T-helper 1 cell treated with Interleukin-12 subunit alpha and Interleukin-12 subunit beta and Interleukin-4 antibody, amounts not matched to agents 30 μg/mL and 1 μg/mL, for 36 hours (primary cell): Measurements from ENCODE around the gene CPNE7.
"Not testable (repeated sequence)": the region's sequence is repeated elsewhere in the genome, so short reads cannot be mapped to it uniquely, and the experiment has no call there.

Experiments
- H3K27ac Mint-ChIP-seq: one replicate; pipeline ENCODE4 v1.8.0; 2021; ENCODE audit warnings: mild to moderate bottlenecking, mixed read lengths
- H3K27me3 Mint-ChIP-seq: one replicate; pipeline ENCODE4 v1.8.0; 2021; ENCODE audit warnings: low read depth, mixed read lengths
- H3K36me3 Mint-ChIP-seq: one replicate; pipeline ENCODE4 v1.8.0; 2021; ENCODE audit warnings: low read depth, mixed read lengths
- H3K4me1 Mint-ChIP-seq: one replicate; pipeline ENCODE4 v1.8.0; 2021; ENCODE audit warnings: low read depth, mixed read lengths
- H3K4me3 Mint-ChIP-seq: one replicate; pipeline ENCODE4 v1.8.0; 2021; ENCODE audit warnings: mild to moderate bottlenecking, moderate library complexity, mixed read lengths
- H3K9me3 Mint-ChIP-seq: one replicate; pipeline ENCODE4 v1.8.0; 2021; ENCODE audit warnings: mixed read lengths

Gene CPNE7

DNA sequence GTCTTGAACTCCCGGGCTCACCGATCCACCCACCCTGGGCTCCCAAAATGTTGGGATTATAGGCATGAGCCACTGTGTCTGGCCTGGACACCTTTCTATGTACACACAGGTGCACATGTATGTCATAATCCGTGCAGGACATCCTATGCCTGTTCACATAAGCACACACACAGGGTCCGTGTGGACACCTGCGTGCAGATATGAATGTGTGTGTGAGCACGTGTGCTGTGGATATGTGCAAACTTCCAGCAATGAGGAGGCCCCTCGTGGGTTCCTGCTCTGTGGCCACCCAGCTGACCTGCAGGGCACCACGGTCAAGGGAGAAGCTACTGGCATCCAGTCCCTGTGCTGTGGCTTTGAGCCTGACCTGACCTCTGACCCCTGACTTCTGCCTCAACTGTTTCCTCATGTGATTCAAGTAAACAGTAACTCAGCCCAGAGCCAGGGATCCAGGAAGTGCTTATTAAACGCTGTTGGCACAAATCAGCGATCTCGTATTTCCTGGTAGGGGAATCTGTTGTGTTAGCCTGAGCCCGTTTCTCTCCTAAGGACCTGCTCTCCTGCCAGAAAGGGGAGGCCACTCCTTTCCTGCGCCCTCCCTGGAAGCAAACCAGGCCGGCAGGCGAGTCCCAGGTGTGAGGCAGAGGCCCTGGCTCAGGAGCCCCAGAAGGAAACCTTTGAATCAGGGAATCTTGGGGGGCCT lies 6.5 kb downstream of the CPNE7 start:
- Mint-ChIP-seq H3K4me3 (no peak overlapping the region), H3K27ac (no peak overlapping the region), H3K9me3 (no peaks in the 10 kb centered on the region), H3K36me3 (no peaks in the 10 kb centered on the region), H3K4me1 (no peaks in the 10 kb centered on the region), H3K27me3 (peaks cover 7% of the 10 kb centered on the region)

DNA sequence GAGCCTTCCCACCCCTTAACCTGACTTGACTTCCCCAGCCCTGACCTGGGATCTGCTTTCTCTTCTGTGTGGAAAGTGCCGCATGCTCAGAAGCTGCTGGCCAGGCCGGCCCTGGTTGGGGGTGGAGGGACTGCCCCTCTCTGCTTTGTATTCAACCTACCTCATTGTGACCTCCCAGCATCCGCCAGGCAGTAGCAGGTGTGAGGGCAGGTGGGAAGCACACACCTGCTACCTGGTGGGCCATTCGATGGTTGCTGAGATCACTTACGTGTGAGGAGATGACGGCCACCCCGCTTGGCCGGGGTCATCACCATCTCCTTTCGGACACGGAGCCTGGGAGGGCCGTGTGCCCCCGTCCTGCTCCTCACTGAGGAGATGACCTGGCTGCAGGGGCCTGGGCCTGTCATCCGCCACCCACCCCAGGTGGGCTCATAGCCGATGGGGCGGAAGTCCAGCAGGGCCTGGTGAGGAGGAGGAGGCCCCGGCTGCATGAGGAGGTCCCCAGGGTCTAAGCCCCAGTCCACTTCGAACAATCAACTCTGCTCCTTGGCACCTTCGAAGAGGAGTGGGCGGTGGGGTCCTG lies 7.1 kb downstream of the CPNE7 start:
- no peaks in the 10 kb centered on the region for H3K4me1 Mint-ChIP-seq

DNA sequence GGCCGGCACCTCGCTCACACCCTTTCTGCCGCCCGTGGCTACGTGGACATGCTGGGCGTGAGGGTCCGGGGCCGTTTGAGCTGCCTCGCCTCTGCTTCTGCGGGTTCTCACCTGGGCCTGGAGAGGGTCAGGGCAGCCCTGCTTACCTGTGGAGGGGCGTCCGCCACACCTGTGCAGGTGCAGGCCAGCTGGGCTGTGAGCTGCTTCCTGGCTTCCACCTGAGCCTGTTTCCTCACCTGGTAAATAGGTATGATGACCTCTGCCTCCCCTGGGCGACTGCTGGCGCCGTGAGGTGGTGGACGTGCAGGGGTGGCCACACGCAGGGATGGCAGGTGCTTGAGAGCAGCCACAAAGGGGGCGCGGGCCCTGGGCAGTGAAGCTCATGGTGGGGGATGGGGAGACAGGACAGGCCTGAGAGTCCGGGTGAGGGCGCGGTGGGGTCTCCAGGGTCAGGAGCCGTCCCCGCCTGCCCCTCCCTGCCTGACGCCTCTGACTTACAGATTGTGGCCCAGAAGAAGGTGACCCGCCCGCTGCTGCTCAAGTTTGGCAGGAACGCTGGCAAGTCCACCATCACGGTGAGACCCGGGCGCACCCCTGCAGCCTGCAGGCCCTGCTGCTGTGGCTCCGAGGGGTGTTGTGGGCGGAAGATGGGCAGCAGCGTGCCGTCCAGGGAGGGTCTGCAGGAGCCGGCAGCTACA lies 7.8 kb downstream of the CPNE7 start:
- Mint-ChIP-seq H3K9me3 (no peaks in the 10 kb centered on the region), H3K27ac (no peak overlapping the region), H3K4me3 (no peak overlapping the region), H3K36me3 (no peaks in the 10 kb centered on the region), H3K27me3 (peaks cover 1% of the 10 kb centered on the region), H3K4me1 (no peaks in the 10 kb centered on the region)

More for the DNA sequence above, 7.1 kb downstream of the CPNE7 start:
- Mint-ChIP-seq H3K36me3 (no peaks in the 10 kb centered on the region), H3K9me3 (no peaks in the 10 kb centered on the region), H3K27me3 (peaks cover 3% of the 10 kb centered on the region), H3K27ac (no peak overlapping the region), H3K4me3 (no peak overlapping the region)

DNA sequence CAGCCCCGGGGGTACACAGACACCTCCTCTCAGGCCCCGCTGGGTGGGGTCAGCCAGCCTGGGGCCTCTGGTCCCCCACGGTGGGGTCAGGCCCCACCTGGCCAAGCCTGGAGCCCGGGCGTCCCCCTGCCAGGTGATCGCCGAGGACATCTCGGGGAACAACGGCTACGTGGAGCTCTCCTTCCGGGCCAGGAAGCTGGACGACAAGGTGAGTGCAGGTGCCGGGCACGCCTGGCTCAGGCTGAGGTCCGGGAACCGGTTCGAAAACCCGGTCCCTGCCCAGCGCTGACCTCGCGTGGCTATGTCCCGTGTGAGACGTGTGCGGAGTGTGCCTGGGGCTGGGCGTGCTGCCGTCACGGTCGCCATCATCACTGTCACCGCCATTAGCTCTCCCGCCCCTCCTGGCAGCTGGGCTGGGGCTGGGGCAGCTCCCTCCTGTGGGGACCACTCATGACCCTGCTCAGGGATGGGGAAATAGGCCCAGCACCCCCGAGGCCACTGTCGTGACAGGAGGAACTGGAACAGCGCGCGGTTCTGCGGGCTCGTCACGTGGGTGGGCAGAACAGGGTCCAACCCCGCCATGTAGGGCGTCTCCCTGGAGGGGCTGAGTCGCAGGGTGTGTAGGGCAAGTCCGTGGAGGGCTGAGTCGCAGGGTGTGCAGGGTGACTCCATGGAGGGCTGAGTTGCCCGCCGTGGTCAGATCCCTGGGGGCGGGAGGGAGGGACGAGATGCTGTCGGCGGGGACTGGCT lies 8.5 kb downstream of the CPNE7 start:
- H3K4me1 Mint-ChIP-seq, result no peaks in the 10 kb centered on the region
- H3K9me3 Mint-ChIP-seq, result no peaks in the 10 kb centered on the region

DNA sequence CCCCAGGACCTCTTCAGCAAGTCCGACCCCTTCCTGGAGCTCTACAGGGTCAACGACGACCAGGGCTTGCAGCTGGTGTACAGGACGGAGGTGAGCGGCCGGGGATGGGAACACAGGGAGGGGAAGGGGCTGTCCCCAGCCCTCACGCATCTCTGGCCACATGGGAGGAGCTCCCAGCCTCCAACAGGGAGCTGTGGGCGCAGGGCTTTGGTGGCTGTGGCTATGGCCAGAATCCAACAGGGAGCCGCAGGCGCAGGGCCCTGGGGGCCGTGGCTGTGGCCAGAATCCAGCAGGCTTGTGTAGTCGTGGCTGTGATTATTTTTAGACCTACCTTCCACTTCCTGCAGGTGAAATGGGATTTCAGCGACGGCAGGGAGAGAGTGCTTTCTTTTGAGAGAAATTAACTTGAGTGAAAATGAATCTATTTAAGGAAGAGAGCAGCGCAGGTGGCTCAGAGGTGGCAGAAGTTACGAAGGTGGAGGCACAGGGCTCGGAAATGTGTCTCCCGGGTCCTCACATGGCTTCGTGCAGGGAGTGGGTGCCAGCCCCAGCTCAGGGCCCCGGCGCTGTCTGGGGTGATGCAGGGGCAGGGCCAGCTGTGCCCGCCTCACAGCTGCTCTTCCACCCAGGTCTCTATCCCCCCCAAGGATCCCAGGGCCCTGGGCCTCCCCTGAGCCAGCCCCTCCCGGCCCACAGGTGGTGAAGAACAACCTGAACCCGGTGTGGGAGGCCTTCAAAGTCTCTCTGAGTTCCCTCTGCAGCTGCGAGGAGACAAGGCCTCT lies 9.4 kb downstream of the CPNE7 start:
- Mint-ChIP-seq H3K9me3 (no peaks in the 10 kb centered on the region), H3K36me3 (no peaks in the 10 kb centered on the region), H3K27ac (no peak overlapping the region), H3K27me3 (no peaks in the 10 kb centered on the region), H3K4me1 (no peaks in the 10 kb centered on the region), H3K4me3 (no peak overlapping the region)

More for the DNA sequence above, 8.5 kb downstream of the CPNE7 start:
- no peak overlapping the region for H3K4me3 Mint-ChIP-seq
- no peaks in the 10 kb centered on the region for H3K36me3 Mint-ChIP-seq
- no peaks in the 10 kb centered on the region for H3K27me3 Mint-ChIP-seq
- H3K27ac Mint-ChIP-seq, result no peak overlapping the region

DNA sequence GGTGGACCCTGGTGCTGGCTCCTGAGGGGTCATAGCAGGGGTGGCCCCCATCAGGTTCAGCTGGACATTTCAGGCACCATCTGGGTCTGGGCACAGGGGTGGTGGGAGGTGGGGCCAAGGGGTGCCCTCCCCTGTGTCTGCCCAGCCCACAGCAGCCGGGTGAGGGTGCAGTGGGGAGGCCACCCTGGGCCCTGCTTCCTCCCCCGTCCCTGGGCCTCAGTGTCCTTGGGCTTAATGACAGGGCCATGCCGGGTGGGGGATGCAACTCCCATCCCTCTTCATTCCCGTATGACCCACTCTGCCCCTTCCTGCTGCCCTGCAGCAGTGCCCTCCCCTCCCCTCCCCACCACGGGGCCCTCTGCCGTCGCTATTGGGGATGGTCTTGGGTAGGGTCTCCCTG lies 10.7 kb downstream of the CPNE7 start:
- Mint-ChIP-seq H3K9me3 (no peaks in the 10 kb centered on the region), H3K4me3 (no peak overlapping the region), H3K27me3 (no peaks in the 10 kb centered on the region), H3K36me3 (no peaks in the 10 kb centered on the region), H3K4me1 (no peaks in the 10 kb centered on the region), H3K27ac (no peak overlapping the region)

DNA sequence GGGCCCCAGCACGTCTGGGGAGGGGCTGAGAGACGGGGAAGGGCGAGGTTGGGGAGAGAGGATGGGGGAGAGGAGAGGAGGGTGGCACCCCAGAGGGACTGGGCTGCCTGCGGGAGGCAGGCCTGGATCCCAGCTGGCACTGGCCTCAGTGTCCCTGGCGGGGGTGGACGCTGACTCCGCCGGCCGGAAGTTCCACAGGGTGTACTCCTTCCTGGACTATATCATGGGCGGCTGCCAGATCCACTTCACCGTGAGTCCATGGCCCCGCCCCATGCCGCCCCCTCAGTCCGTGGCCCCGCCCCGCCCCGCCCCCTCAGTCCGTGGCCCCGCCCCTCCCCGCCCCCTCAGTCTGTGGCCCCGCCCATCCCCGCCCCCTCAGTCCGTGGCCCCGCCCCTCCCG lies 11.3 kb downstream of the CPNE7 start:
- Mint-ChIP-seq H3K4me1 (no peaks in the 10 kb centered on the region), H3K27me3 (no peaks in the 10 kb centered on the region), H3K36me3 (no peaks in the 10 kb centered on the region), H3K4me3 (no peak overlapping the region), H3K9me3 (no peaks in the 10 kb centered on the region), H3K27ac (no peak overlapping the region)

DNA sequence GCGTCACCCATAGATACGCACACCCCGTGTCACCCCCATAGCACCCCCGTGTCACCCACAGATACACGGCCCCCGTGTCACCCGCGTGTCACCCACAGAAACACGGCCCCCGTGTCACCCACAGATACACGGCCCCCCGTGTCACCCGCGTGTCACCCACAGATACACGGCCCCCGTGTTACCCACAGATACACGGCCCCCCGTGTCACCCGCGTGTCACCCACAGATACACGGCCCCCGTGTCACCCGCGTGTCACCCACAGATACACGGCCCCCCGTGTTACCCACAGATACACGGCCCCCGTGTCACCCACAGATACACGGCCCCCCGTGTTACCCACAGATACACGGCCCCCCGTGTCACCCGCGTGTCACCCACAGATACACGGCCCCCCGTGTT lies 12.1 kb downstream of the CPNE7 start:
- not testable (repeated sequence) for H3K4me1 Mint-ChIP-seq, H3K36me3 Mint-ChIP-seq, H3K4me3 Mint-ChIP-seq, H3K27ac Mint-ChIP-seq, H3K9me3 Mint-ChIP-seq, H3K27me3 Mint-ChIP-seq

DNA sequence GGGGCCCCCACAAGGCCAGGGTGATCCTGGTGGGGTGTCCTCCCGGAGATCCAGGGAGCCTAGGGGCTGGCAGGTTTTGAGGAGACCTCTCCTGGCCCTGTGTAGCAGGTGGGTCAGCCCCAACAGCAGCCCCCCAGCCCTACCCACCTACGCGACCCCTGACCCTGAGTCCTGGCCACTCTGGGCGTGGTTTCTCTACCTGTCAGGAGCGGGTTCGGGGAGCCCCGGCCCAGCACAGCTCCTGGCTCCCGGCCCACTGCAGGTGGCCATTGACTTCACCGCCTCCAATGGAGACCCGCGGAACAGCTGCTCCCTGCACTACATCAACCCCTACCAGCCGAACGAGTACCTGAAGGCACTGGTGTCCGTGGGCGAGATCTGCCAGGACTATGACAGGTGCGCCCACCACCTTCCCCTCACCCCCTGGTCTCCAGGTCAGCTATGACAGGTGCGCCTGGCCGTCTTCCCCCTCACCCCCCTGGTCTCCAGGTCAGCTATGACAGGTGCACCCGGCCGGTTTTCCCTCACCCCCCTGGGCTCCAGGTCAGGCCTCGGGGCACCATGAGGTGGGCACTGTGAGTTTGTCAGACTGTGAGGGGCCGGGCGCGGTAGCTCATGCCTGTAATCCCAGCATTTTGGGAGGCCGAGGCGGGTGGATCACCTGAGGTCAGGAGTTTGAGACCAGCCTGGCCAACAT lies 13.0 kb downstream of the CPNE7 start:
- no peaks in the 10 kb centered on the region for H3K27me3 Mint-ChIP-seq
- no peaks in the 10 kb centered on the region for H3K36me3 Mint-ChIP-seq
- H3K4me3 Mint-ChIP-seq, result no peak overlapping the region
- H3K9me3 Mint-ChIP-seq, result no peaks in the 10 kb centered on the region
- H3K4me1 Mint-ChIP-seq, result peaks cover under 1% of the 10 kb centered on the region
- no peak overlapping the region for H3K27ac Mint-ChIP-seq

DNA sequence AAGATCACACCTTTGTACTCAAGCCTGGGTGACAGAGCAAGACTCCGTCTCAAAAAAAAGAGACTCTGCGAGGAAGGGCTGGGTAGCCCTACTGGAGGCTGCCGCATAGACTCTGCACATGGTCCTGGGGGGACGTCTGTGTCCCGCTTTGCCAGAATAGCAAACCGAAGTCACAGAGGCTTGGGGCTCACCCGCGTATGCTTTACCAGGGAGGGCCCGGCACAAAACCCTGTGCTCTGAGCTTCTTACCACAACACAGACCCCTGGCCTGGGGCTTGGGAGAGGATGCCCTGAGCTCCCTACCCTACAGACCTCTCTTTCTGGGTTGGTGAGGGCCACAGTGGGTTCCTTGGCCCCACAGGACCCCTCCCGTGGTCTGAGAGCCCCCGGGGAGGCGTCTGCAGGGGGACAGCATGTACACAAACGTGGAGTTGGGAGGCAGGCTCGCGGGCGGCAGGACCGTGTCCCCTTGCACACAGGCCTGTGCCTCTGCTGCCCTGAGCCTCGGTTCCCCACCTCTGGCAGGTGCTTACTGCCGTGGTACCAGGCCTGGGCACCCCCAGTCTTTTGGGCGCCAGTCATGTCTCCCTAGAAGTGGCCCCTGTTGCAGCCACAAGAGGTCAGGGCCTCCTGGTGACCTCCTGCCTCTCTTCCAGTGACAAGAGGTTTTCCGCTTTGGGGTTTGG lies 13.8 kb downstream of the CPNE7 start:
- Mint-ChIP-seq H3K4me3 (no peak overlapping the region), H3K4me1 (peaks cover 5% of the 10 kb centered on the region), H3K9me3 (no peaks in the 10 kb centered on the region), H3K27me3 (no peaks in the 10 kb centered on the region), H3K36me3 (no peaks in the 10 kb centered on the region), H3K27ac (no peak overlapping the region)

DNA sequence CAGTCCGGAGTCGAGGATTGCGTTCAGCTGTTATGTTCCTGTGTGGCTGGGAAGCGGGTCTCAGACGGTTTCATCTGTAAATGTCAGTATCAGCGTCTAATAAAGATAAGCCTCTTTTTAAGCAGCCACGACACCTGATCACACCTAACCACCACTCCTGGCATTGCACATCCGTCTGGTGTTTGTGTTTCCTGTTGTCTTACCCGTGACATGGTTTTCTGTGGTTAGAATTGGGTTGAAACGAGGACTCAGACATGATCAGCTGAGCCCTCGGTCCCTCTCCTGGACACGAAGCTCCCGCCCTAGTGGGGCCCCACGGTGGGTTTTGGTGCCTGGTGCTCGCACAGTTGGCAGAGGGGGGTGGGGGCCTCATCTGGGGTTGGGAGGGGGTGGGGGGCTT lies 18.3 kb downstream of the CPNE7 start:
- H3K9me3 Mint-ChIP-seq, result no peaks in the 10 kb centered on the region
- no peaks in the 10 kb centered on the region for H3K36me3 Mint-ChIP-seq
- peaks cover 5% of the 10 kb centered on the region for H3K4me1 Mint-ChIP-seq
- peak overlapping the region; percentile 57 for H3K27ac Mint-ChIP-seq
- peak overlapping the region; percentile 34 for H3K4me3 Mint-ChIP-seq
- no peaks in the 10 kb centered on the region for H3K27me3 Mint-ChIP-seq

DNA sequence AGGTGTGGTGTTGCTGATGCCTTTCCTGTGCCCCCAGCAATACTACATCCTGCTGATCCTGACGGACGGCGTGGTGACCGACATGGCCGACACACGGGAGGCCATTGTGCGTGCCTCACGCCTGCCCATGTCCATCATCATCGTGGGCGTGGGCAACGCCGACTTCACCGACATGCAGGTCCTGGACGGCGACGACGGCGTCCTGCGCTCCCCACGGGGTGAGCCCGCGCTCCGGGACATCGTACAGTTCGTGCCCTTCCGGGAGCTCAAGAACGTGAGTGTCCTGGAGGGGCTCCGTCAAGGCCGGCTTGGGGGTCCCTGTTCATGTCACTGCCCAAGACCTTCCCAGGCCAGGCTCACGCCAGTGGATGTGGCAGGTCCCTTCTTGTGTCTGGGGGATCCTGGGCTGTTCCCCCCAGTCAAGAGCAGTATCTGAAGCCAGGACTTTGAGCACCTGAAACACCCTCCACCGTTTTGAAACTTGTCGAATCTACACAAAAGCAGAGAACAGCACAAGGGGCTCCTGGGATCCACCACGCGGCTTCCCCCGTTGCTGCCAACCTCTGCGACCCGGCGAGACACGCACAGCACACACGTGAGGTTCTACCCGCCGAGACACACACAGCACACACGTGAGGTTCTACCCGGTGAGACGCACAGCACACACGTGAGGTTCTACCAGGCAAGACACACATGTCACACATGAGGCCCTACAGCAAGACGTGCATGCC lies 19.9 kb downstream of the CPNE7 start:
- Mint-ChIP-seq H3K27me3 (no peaks in the 10 kb centered on the region), H3K36me3 (no peaks in the 10 kb centered on the region), H3K9me3 (no peaks in the 10 kb centered on the region), H3K4me1 (peaks cover 7% of the 10 kb centered on the region), H3K4me3 (no peak overlapping the region), H3K27ac (no peak overlapping the region)
